ENCODE results near the gene IFNAR1. TPM values are rescaled to one million over a fixed set of nuclear protein-coding genes. Genes with fewer than 3 reads are reported as not detected.

The IFNAR1 gene
- total RNA-seq, 6 experiments from 2014 or later, result 42.0 to 49.7 (median 43.6) TPM

DNA sequence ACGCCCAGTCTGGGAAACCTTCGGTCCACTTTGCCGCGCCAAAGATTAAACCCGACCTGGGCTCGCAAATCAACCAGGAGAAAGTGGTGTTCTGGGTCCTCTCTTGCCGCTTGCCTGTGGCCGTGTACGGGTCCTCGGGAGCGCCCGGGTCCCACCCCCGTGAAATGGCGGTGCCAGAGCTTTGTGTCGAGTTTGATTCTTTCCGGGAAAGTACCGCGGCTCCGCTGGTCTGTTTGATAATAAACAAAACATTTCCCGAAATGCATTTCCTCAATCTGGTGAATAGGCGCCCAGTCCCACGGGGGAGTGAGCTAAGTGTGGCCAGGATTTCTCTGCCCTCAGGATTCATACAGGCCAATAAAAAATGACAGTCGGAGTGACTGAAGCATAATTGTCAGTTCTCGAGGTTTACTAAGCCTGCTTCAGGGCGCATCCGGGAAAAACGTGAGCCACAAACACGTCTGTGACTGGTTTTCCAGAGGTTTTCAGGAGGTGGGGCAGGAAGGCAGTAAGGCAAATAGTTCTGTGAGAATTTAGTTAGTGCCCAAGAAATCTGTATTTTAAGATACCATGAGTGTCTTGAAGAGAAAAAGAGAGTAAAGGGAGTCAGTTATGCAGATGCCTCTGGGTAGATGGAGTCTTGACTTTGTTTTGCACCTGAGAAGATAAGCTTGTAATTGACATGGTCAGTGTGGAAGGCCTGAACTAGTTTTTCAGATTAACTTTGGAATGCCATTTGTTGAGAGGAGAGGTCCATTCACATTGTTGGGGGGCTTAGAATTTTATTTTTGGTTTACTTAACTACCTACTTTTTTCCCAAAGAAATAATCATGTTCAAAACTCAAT lies 675 bp downstream of the IFNAR1 start:
- no peak overlapping the region for H3K4me3 Mint-ChIP-seq
- TF ChIP-seq, protein P1, sequence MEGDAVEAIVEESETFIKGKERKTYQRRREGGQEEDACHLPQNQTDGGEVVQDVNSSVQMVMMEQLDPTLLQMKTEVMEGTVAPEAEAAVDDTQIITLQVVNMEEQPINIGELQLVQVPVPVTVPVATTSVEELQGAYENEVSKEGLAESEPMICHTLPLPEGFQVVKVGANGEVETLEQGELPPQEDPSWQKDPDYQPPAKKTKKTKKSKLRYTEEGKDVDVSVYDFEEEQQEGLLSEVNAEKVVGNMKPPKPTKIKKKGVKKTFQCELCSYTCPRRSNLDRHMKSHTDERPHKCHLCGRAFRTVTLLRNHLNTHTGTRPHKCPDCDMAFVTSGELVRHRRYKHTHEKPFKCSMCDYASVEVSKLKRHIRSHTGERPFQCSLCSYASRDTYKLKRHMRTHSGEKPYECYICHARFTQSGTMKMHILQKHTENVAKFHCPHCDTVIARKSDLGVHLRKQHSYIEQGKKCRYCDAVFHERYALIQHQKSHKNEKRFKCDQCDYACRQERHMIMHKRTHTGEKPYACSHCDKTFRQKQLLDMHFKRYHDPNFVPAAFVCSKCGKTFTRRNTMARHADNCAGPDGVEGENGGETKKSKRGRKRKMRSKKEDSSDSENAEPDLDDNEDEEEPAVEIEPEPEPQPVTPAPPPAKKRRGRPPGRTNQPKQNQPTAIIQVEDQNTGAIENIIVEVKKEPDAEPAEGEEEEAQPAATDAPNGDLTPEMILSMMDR (IDR thresholded peaks at IDR 0.05), result no peak
- no peaks in the 10 kb centered on the region for H3K36me3 Mint-ChIP-seq (ENCODE audit: low read depth)
- H3K9me3 Mint-ChIP-seq, result no peaks in the 10 kb centered on the region
- H3K27ac Mint-ChIP-seq, result no peak overlapping the region
- no peaks in the 10 kb centered on the region; the same call in 1 of the 2 replicates for H3K4me1 Mint-ChIP-seq (ENCODE audit: low read depth)
- peak; percentile 76 for DNase-seq
- H3K27me3 Mint-ChIP-seq (ENCODE audit: insufficient read depth), result no peaks in the 10 kb centered on the region

DNA sequence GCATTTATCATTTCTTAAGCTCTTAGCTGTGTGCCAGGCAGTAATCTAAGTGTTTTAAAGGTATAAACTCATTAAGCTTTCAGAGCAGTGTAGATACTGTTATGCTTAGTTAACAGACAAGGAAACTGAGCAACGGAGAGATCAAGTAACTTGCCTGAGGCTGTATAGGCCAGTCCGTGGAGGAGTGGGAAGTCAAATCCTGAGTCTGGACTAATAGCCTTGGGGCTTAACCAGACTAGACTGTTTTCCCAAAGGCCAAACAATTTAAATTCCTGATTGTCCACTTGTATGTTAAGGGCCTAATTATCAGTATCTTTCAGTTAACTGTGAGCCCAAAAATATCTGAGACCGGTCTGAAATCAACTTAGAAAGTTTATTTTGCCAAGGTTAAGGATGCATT lies 2.6 kb downstream of the IFNAR1 start:
- H3K9me3 Mint-ChIP-seq, result peaks cover 4% of the 10 kb centered on the region; the same call in 1 of the 2 replicates
- H3K27ac Mint-ChIP-seq, result no peak overlapping the region
- H3K4me1 Mint-ChIP-seq (ENCODE audit: low read depth), result no peaks in the 10 kb centered on the region; the same call in 1 of the 2 replicates
- DNase-seq, result no peak
- H3K4me3 Mint-ChIP-seq, result no peak overlapping the region
- H3K36me3 Mint-ChIP-seq (ENCODE audit: low read depth), result peaks cover 10% of the 10 kb centered on the region
- H3K27me3 Mint-ChIP-seq (ENCODE audit: insufficient read depth), result no peaks in the 10 kb centered on the region
- TF ChIP-seq, protein P1 (IDR thresholded peaks at IDR 0.05), result no peak

DNA sequence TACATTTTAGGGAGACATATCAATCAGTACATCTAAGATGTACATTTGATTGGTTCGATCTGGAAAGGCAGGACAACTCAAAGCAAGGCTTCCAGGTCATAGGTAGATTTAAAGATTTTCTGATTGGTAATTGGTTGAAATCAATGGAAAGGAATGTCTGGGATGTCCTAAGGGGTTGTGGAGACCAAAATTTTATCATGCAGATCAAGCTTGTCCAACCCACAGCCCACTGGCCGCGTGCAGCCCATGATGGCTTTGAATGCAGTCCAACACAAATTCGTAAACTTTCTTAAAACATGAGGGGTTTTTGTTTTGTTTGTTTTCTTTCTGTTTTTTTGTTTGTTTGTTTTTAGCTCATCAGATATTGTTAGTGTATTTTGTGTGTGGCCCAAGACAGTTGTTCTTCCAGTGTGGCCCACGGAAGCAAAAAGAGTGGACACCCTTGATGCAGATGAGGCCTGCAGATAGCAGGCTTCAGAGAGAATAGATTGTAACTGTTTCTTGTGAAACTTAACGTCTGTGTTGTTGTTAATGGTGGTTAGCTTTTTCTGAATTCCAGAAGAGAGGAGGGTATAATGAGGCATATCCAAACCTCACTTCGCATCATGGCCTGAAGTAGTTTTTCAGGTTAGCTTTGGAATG lies 3.1 kb downstream of the IFNAR1 start:
- Mint-ChIP-seq H3K4me1 (ENCODE audit: low read depth) (no peaks in the 10 kb centered on the region; the same call in 1 of the 2 replicates), H3K9me3 (peaks cover 10% of the 10 kb centered on the region), H3K36me3 (ENCODE audit: low read depth) (peaks cover 16% of the 10 kb centered on the region), H3K27me3 (ENCODE audit: insufficient read depth) (no peaks in the 10 kb centered on the region), H3K4me3 (no peak overlapping the region), H3K27ac (no peak overlapping the region)
- TF ChIP-seq, protein P1 (IDR thresholded peaks at IDR 0.05), result no peak
- DNase-seq, result no peak

DNA sequence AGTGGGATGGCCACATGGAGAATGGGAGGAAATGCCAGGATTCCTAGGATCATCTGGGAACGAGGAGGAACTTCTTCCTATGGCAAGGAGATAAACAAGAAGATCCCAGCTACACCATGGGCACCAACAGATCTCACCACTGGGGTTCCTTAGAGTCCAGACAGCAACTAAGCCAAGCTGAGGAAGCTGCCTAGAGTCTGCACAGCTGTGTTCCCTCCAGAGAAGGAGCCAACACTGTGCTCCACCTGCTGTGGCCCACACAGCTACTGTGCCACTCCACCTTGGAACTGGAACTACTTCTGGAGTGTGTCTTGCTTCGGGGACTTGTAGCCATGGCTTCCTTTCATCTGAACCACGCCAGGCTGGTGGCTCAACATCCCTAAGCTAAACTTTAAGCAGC lies 6.0 kb downstream of the IFNAR1 start:
- H3K9me3 Mint-ChIP-seq, result peaks cover 16% of the 10 kb centered on the region
- peaks cover 21% of the 10 kb centered on the region for H3K36me3 Mint-ChIP-seq (ENCODE audit: low read depth)
- H3K27me3 Mint-ChIP-seq (ENCODE audit: insufficient read depth), result no peaks in the 10 kb centered on the region
- no peaks in the 10 kb centered on the region; the same call in 1 of the 2 replicates for H3K4me1 Mint-ChIP-seq (ENCODE audit: low read depth)
- TF ChIP-seq, protein P1 (IDR thresholded peaks at IDR 0.05), result no peak
- DNase-seq, result no peak
- no peak overlapping the region for H3K4me3 Mint-ChIP-seq
- H3K27ac Mint-ChIP-seq, result no peak overlapping the region

DNA sequence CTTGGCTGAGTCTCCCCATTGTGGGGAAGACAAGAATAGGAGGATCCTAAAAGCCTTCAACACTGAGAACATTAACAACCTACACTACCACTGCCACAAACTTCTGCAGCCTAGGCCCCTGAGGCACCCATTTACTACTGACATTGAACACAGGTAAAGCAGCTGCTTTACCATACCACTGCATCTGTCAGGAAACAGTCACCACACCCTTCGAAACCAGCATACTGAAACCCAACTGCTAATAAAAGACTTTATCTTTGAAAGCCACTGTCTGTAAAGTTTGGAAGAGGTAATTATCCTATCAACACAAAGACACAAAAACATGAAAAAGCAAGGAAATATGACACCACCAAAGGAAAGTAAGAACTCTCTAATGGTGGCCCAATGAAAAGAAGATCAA lies 7.4 kb downstream of the IFNAR1 start:
- peaks cover 16% of the 10 kb centered on the region for H3K9me3 Mint-ChIP-seq
- H3K4me3 Mint-ChIP-seq, result no peak overlapping the region
- no peaks in the 10 kb centered on the region for H3K27me3 Mint-ChIP-seq (ENCODE audit: insufficient read depth)
- H3K4me1 Mint-ChIP-seq (ENCODE audit: low read depth), result no peaks in the 10 kb centered on the region; the same call in 1 of the 2 replicates
- H3K36me3 Mint-ChIP-seq (ENCODE audit: low read depth), result peaks cover 21% of the 10 kb centered on the region
- TF ChIP-seq, protein P1 (IDR thresholded peaks at IDR 0.05), result no peak
- no peak overlapping the region for H3K27ac Mint-ChIP-seq
- no peak for DNase-seq

All from HFFc6 (cell line).